HT-29 (cell line): Measurements from ENCODE around the gene ABLIM2. TPM values are rescaled to one million over a fixed set of nuclear protein-coding genes. Genes with fewer than 3 reads are reported as not detected.

Experiments used
- DNase-seq: peaks from one replicate; pipeline ENCODE4 v3.0.0-alpha.2; 2015; ENCODE audit warnings: low spot score
- total RNA-seq: library from RNA; depleted of rRNA; stranded (reverse); fragments of >200 nt; shearing (Covaris generic); gene quantifications from 2 replicates; pipeline ENCODE4 v1.2.3, GENCODE V29; 2014

ABLIM2 gene
- total RNA-seq, 1 experiment from 2014 or later, result 0.13 TPM

GRCh38 chr4:8048856-8049676 is 109.5 kb downstream of the ABLIM2 start:
- DNase-seq, result no peak

- no peak for DNase-seq
Measured at GRCh38 chr4:8047837-8048678, 110.6 kb downstream of the ABLIM2 start.

GRCh38 chr4:8046925-8047541 is 111.6 kb downstream of the ABLIM2 start:
- no peak for DNase-seq

- no peak for DNase-seq
Measured at GRCh38 chr4:8045909-8046308, 112.7 kb downstream of the ABLIM2 start.

GRCh38 chr4:8044699-8045098 is 113.9 kb downstream of the ABLIM2 start:
- no peak for DNase-seq

GRCh38 chr4:8044244-8044643 is 114.4 kb downstream of the ABLIM2 start:
- no peak for DNase-seq

GRCh38 chr4:8043596-8043995 is 115.0 kb downstream of the ABLIM2 start:
- DNase-seq, result no peak

- DNase-seq, result no peak
Measured at GRCh38 chr4:8041868-8042267, 116.7 kb downstream of the ABLIM2 start.

- DNase-seq, result no peak
Measured at GRCh38 chr4:8041172-8041571, 117.4 kb downstream of the ABLIM2 start.

GRCh38 chr4:8040607-8041006 is 118.0 kb downstream of the ABLIM2 start:
- no peak for DNase-seq

GRCh38 chr4:8039853-8040252 is 118.8 kb downstream of the ABLIM2 start:
- DNase-seq, result no peak

GRCh38 chr4:8039290-8039689 is 119.3 kb downstream of the ABLIM2 start:
- DNase-seq, result no peak

GRCh38 chr4:8038719-8039251 is 119.8 kb downstream of the ABLIM2 start:
- DNase-seq, result no peak

GRCh38 chr4:8038083-8038482 is 120.5 kb downstream of the ABLIM2 start:
- DNase-seq, result no peak

GRCh38 chr4:8037150-8037769 is 121.4 kb downstream of the ABLIM2 start:
- no peak for DNase-seq

GRCh38 chr4:8035371-8035780 is 123.2 kb downstream of the ABLIM2 start:
- DNase-seq, result no peak

GRCh38 chr4:8033829-8034528 is 124.6 kb downstream of the ABLIM2 start:
- DNase-seq, result no peak

- DNase-seq, result no peak
Measured at GRCh38 chr4:8033067-8033755, 125.4 kb downstream of the ABLIM2 start.

GRCh38 chr4:8032381-8032780 is 126.2 kb downstream of the ABLIM2 start:
- no peak for DNase-seq

- DNase-seq, result no peak
Measured at GRCh38 chr4:8030121-8030781, 128.4 kb downstream of the ABLIM2 start.
